Activated CD8-positive, alpha-beta T cell treated with anti-CD3 and anti-CD28 coated beads, Interleukin-2, amount 10 ng/mL, durations not matched to agents 7 days and 5 days (primary cell): ENCODE data around the gene SPRYD7. TPM values are rescaled to one million over a fixed set of nuclear protein-coding genes. Genes with fewer than 3 reads are reported as not detected.

Experiments
- ATAC-seq: fragments of 150-1000 bp; cut with Tn5 transposase; one replicate; pipeline ENCODE4 v1.10.0; 2021; ENCODE audit warnings: moderate library complexity
- CTCF ChIA-PET: fragments of 350-600 bp; sonication (Branson Sonifier 250); formaldehyde crosslinking; loops from one replicate; lab custom pipeline; 2021; ENCODE audit warnings: antibody characterized with exemption; lab: Charles Lee
- POLR2A ChIA-PET: fragments of 350-600 bp; sonication (Branson Sonifier 250); formaldehyde crosslinking; loops from one replicate; lab custom pipeline; 2021; ENCODE audit warnings: antibody characterized with exemption; lab: Charles Lee
- DNase-seq: peaks from one replicate; pipeline ENCODE4 v3.0.0-alpha.2; 2020
- H3K27ac Mint-ChIP-seq: one replicate; pipeline ENCODE4 v1.8.0; 2021; ENCODE audit warnings: mild to moderate bottlenecking, mixed read lengths
- H3K27me3 Mint-ChIP-seq: one replicate; pipeline ENCODE4 v1.8.0; 2021; ENCODE audit warnings: low read depth, mixed read lengths
- H3K36me3 Mint-ChIP-seq: one replicate; pipeline ENCODE4 v1.8.0; 2021; ENCODE audit warnings: low read depth, mixed read lengths
- H3K4me1 Mint-ChIP-seq: one replicate; pipeline ENCODE4 v1.8.0; 2021; ENCODE audit warnings: low read depth, mixed read lengths
- H3K4me3 Mint-ChIP-seq: one replicate; pipeline ENCODE4 v1.8.0; 2021; ENCODE audit warnings: mild to moderate bottlenecking, mixed read lengths
- H3K9me3 Mint-ChIP-seq: one replicate; pipeline ENCODE4 v1.8.0; 2022; ENCODE audit warnings: mixed read lengths; ENCODE audit not compliant: insufficient read depth
- total RNA-seq, 2 experiments: library from RNA; stranded (reverse); gene quantifications; one replicate each; pipeline ENCODE4 v1.2.3, GENCODE V29; 2021

SPRYD7 gene
- total RNA-seq, 2 experiments from 2014 or later = 3.4 to 4.1 TPM

- CTCF ChIA-PET = no interaction called here
- H3K27ac Mint-ChIP-seq = no peak overlapping the region
- H3K4me3 Mint-ChIP-seq = no peak overlapping the region
Observed at GRCh38 chr13:49893591-49893990, 42.5 kb downstream of the SPRYD7 start.

GRCh38 chr13:49890376-49890775, 45.8 kb downstream of the SPRYD7 start:
- H3K27ac Mint-ChIP-seq = no peak overlapping the region
- POLR2A ChIA-PET = no interaction called here
- peaks cover 2% of the 10 kb centered on the region for H3K36me3 Mint-ChIP-seq
- H3K4me3 Mint-ChIP-seq = no peak overlapping the region
- H3K27me3 Mint-ChIP-seq = no peaks in the 10 kb centered on the region
- CTCF ChIA-PET = no interaction called here
- peaks cover 4% of the 10 kb centered on the region for H3K9me3 Mint-ChIP-seq
- ATAC-seq (no peak), DNase-seq (no peak)
- H3K4me1 Mint-ChIP-seq = no peaks in the 10 kb centered on the region

More at GRCh38 chr13:49893591-49893990, 42.5 kb downstream of the SPRYD7 start:
- ATAC-seq = no peak
- H3K36me3 Mint-ChIP-seq = peaks cover 2% of the 10 kb centered on the region
- POLR2A ChIA-PET = no interaction called here
- H3K9me3 Mint-ChIP-seq = peaks cover 4% of the 10 kb centered on the region
- no peaks in the 10 kb centered on the region for H3K4me1 Mint-ChIP-seq
- no peak for DNase-seq
- H3K27me3 Mint-ChIP-seq = peaks cover 6% of the 10 kb centered on the region

GRCh38 chr13:49878682-49879081, 57.5 kb downstream of the SPRYD7 start:
- DNase-seq (no peak), ATAC-seq (no peak)
- Mint-ChIP-seq H3K9me3 (peaks cover 18% of the 10 kb centered on the region), H3K27me3 (peaks cover 17% of the 10 kb centered on the region), H3K4me3 (no peak overlapping the region), H3K36me3 (peaks cover 3% of the 10 kb centered on the region), H3K4me1 (no peaks in the 10 kb centered on the region), H3K27ac (no peak overlapping the region)
- POLR2A ChIA-PET = no interaction called here
- CTCF ChIA-PET = no interaction called here

GRCh38 chr13:49877629-49878218, 58.4 kb downstream of the SPRYD7 start:
- H3K4me1 Mint-ChIP-seq = no peaks in the 10 kb centered on the region
- peaks cover 3% of the 10 kb centered on the region for H3K36me3 Mint-ChIP-seq
- CTCF ChIA-PET = no interaction called here
- no peak overlapping the region for H3K27ac Mint-ChIP-seq
- H3K27me3 Mint-ChIP-seq = peaks cover 14% of the 10 kb centered on the region
- DNase-seq (no peak), ATAC-seq (no peak)
- H3K4me3 Mint-ChIP-seq = no peak overlapping the region
- peaks cover 18% of the 10 kb centered on the region for H3K9me3 Mint-ChIP-seq
- POLR2A ChIA-PET = no interaction called here

GRCh38 chr13:49874430-49874829, 61.7 kb downstream of the SPRYD7 start:
- Mint-ChIP-seq H3K27ac (no peak overlapping the region), H3K4me3 (no peak overlapping the region), H3K4me1 (no peaks in the 10 kb centered on the region), H3K9me3 (peaks cover 20% of the 10 kb centered on the region), H3K36me3 (peaks cover 3% of the 10 kb centered on the region), H3K27me3 (no peaks in the 10 kb centered on the region)
- ATAC-seq (no peak), DNase-seq (no peak)
- ChIA-PET CTCF (no interaction called here), POLR2A (no interaction called here)

- ATAC-seq (no peak), DNase-seq (no peak)
- H3K27ac Mint-ChIP-seq = no peak overlapping the region
- ChIA-PET CTCF (no interaction called here), POLR2A (no interaction called here)
- no peak overlapping the region for H3K4me3 Mint-ChIP-seq
- peaks cover 8% of the 10 kb centered on the region for H3K9me3 Mint-ChIP-seq
- peaks cover 4% of the 10 kb centered on the region for H3K27me3 Mint-ChIP-seq
- no peaks in the 10 kb centered on the region for H3K4me1 Mint-ChIP-seq
- no peaks in the 10 kb centered on the region for H3K36me3 Mint-ChIP-seq
Observed at GRCh38 chr13:49869519-49869918, 66.6 kb downstream of the SPRYD7 start.

- H3K27me3 Mint-ChIP-seq = peaks cover 4% of the 10 kb centered on the region
- CTCF ChIA-PET = no interaction called here
- peaks cover 5% of the 10 kb centered on the region for H3K9me3 Mint-ChIP-seq
- no peaks in the 10 kb centered on the region for H3K4me1 Mint-ChIP-seq
- DNase-seq (no peak), ATAC-seq (no peak)
- no peak overlapping the region for H3K27ac Mint-ChIP-seq
- H3K36me3 Mint-ChIP-seq = no peaks in the 10 kb centered on the region
- H3K4me3 Mint-ChIP-seq = no peak overlapping the region
- POLR2A ChIA-PET = no interaction called here
Observed at GRCh38 chr13:49867834-49868233, 68.3 kb downstream of the SPRYD7 start.

GRCh38 chr13:49865218-49865617, 70.9 kb downstream of the SPRYD7 start:
- ChIA-PET CTCF (no interaction called here), POLR2A (no interaction called here)
- Mint-ChIP-seq H3K4me3 (no peak overlapping the region), H3K27ac (no peak overlapping the region), H3K36me3 (no peaks in the 10 kb centered on the region), H3K27me3 (peaks cover 4% of the 10 kb centered on the region), H3K4me1 (no peaks in the 10 kb centered on the region), H3K9me3 (peaks cover 5% of the 10 kb centered on the region)
- no peak for ATAC-seq
- no peak for DNase-seq

- ATAC-seq = no peak
- H3K4me1 Mint-ChIP-seq = no peaks in the 10 kb centered on the region
- peaks cover 3% of the 10 kb centered on the region for H3K9me3 Mint-ChIP-seq
- H3K4me3 Mint-ChIP-seq = no peak overlapping the region
- DNase-seq = no peak
- no peak overlapping the region for H3K27ac Mint-ChIP-seq
- peaks cover 4% of the 10 kb centered on the region for H3K27me3 Mint-ChIP-seq
- ChIA-PET POLR2A (no interaction called here), CTCF (no interaction called here)
- no peaks in the 10 kb centered on the region for H3K36me3 Mint-ChIP-seq
Observed at GRCh38 chr13:49864509-49864908, 71.6 kb downstream of the SPRYD7 start.

Other genes with a start within 250 kb of the SPRYD7 start
- 10 to 100 TPM; 19.8 to 25.0 TPM for gene EBPL, start 244.9 kb downstream of the SPRYD7 start, total RNA-seq
- 10 to 100 TPM; 38.7 to 41.2 TPM for gene KPNA3, start 143.7 kb downstream of the SPRYD7 start, total RNA-seq
- gene TRIM13, start 60.7 kb upstream of the SPRYD7 start, total RNA-seq = 10 to 100 TPM; 11.8 to 12.0 TPM
- gene KCNRG, start 79.1 kb upstream of the SPRYD7 start, total RNA-seq = under 1 TPM; 0.18 to 0.82 TPM